Adrenal gland (tissue), 12 donors: ENCODE results near the gene PDE8A. TPM values are rescaled to one million over a fixed set of nuclear protein-coding genes. Genes with fewer than 3 reads are reported as not detected.
A peak's percentile ranks its signal among the peaks of the same experiment; 100 is the strongest.

Source experiments
- DNase-seq, 7 donors: peaks; one replicate each; pipeline ENCODE4 v3.0.0-alpha.2; 2019 to 2020
- H3K27ac ChIP-seq, 5 donors: fragments of 200-600 bp; sonication (generic) in 4 of 5; 1 replicate in 3 of 5; 2 replicates in 2 of 5; pipeline versions ENCODE4 v1.5.1 to v1.8.0; 2016 to 2020; ENCODE audit warnings: mild to moderate bottlenecking in 1 of 5
- H3K27me3 ChIP-seq: fragments of 200-600 bp; 2 replicates; pipeline ENCODE4 v1.8.0; 2021
- H3K36me3 ChIP-seq, 2 donors: fragments of 200-600 bp; replicated peaks in 1 of 2; 1 replicate in 1 of 2; 2 replicates in 1 of 2; pipeline versions ENCODE4 v1.5.1 to v1.8.0; 2018 to 2022
- H3K4me1 ChIP-seq, 2 donors: fragments of 200-600 bp; replicated peaks in 1 of 2; 1 replicate in 1 of 2; 2 replicates in 1 of 2; pipeline versions ENCODE4 v1.5.1 to v1.8.0; 2018 to 2021
- H3K4me3 ChIP-seq, 4 donors: fragments of 200-600 bp; sonication (generic) in 3 of 4; one replicate each; pipeline ENCODE4 v1.5.1; 2016 to 2018
- H3K9me3 ChIP-seq, 3 donors: fragments of 200-600 bp; sonication (generic) in 1 of 3; replicated peaks in 1 of 3; 1 replicate in 2 of 3; 2 replicates in 1 of 3; pipeline versions ENCODE4 v1.5.1 to v1.8.0; 2016 to 2021
- CTCF ChIP-seq, 6 experiments: fragments of 450-650 bp in 4 of 6; fragments of 200-600 bp in 2 of 6; sonication (generic) in 1 of 6; IDR thresholded peaks; 1 replicate in 5 of 6; 2 replicates in 1 of 6; pipeline versions ENCODE4 v1.5.1 to v1.8.0; 2016 to 2021; ENCODE audit warnings: antibody characterized with exemption in 6 of 6, mild to moderate bottlenecking in 2 of 6, moderate library complexity in 1 of 6
- POLR2A ChIP-seq, 2 donors: fragments of 450-650 bp; IDR thresholded peaks; one replicate each; pipeline ENCODE4 v1.6.1; 2017; ENCODE audit warnings: antibody characterized with exemption in 2 of 2, mild to moderate bottlenecking in 2 of 2, moderate library complexity in 1 of 2
- WGBS, 4 donors: extraction: QIAGEN DNeasy Blood & Tissue Kit in 2 of 4; methylation state at CpG; one replicate each; pipeline versions ENCODE4 v1.1.5 to v1.1.7; 2013 to 2017; 5-methylcytosine and 5-hydroxymethylcytosine counted together
- intact Hi-C, 2 donors: fragments of 100-400 bp; cut with DNase I; formaldehyde crosslinking; loops; one replicate each; pipeline versions ENCODE4 v1.14.1 to v1.15.0; 2022 to 2023
- polyA plus RNA-seq, 3 donors: library from polyadenylated mRNA; stranded (reverse); fragments of 200-250 nt in 2 of 3; fragments of 350-450 nt in 1 of 3; fragmentation: Illumina TruSeq in 1 of 3; extraction: RNeasy Lipid Tissue Mini Kit (QIAGEN cat#74804) in 1 of 3; gene quantifications; one replicate each; pipeline ENCODE4 v1.2.3, GENCODE V29; 2013 to 2014
- total RNA-seq, 9 donors: library from RNA; depleted of rRNA in 4 of 9; stranded (reverse); fragments of >200 nt in 4 of 9; fragments of 120-200 nt in 1 of 9; fragmentation: NEBNext Ultra II Directional in 1 of 9; extraction: Animal tissue kit (Norgen Biotek cat#: 25700) in 1 of 9; gene quantifications; one replicate each; pipeline versions ENCODE4 v1.1.0 to v1.2.4, GENCODE V29; 2013 to 2023
- donor health status: healthy with polysubstance abuse.
- donor health status: Bipolar disorder and iron deficiency.
- donor health status: DM: yes; HTN: yes; CAD: no.
- donor health status: DM: no; HTN: no; CAD: no.
- donor health status: DM: no; HTN: no; CAD: no.
- donor health status: DM: yes; HTN: yes; CAD: no.

Gene PDE8A
- total and polyA plus RNA-seq, 12 donors, result 47.3 to 123 (median 66.4) TPM

GRCh38 chr15:85097250-85097649 lies 115.6 kb downstream of the PDE8A start:
- TF ChIP-seq POLR2A (IDR thresholded peaks at IDR 0.05), result no peak
- TF ChIP-seq CTCF (IDR thresholded peaks at IDR 0.05), result no peak
- Histone ChIP-seq H3K4me3 (no peak overlapping the region), H3K27ac (peak overlapping the region in 1 of 5 donors; percentile 20), H3K36me3 (peaks cover 0 to 37% of the 10 kb centered on the region in 2 donors), H3K27me3 (no peaks in the 10 kb centered on the region), H3K4me1 (peaks cover 0 to 10% of the 10 kb centered on the region in 2 donors), H3K9me3 (no peaks in the 10 kb centered on the region)
- no peak for DNase-seq
- 80 to 85% (median 83%) methylated on average over 5 of the region's 5 CpGs for WGBS, 4 donors
- intact Hi-C loops, result no loop called here

- peaks cover 0 to 32% of the 10 kb centered on the region in 2 donors for H3K36me3 ChIP-seq
Observed at GRCh38 chr15:85097725-85098124, 116.1 kb downstream of the PDE8A start.

GRCh38 chr15:85099195-85099803 lies 117.6 kb downstream of the PDE8A start:
- WGBS, 4 donors, result 82 to 95% (median 93%) methylated on average over 10 of the region's 10 CpGs
- no peaks in the 10 kb centered on the region for H3K27me3 ChIP-seq
- intact Hi-C loops, result no loop called here
- H3K4me3 ChIP-seq, result no peak overlapping the region
- H3K4me1 ChIP-seq, result peaks cover 0 to 10% of the 10 kb centered on the region in 2 donors
- peaks cover 0 to 35% of the 10 kb centered on the region in 2 donors for H3K36me3 ChIP-seq
- H3K27ac ChIP-seq, result no peak overlapping the region
- TF ChIP-seq CTCF (IDR thresholded peaks at IDR 0.05) (no peak), POLR2A (IDR thresholded peaks at IDR 0.05) (no peak)
- no peak for DNase-seq
- no peaks in the 10 kb centered on the region for H3K9me3 ChIP-seq

More at GRCh38 chr15:85097725-85098124, 116.1 kb downstream of the PDE8A start:
- Histone ChIP-seq H3K4me3 (no peak overlapping the region), H3K27me3 (no peaks in the 10 kb centered on the region), H3K4me1 (peaks cover 0 to 10% of the 10 kb centered on the region in 2 donors), H3K27ac (peak overlapping the region in 1 of 5 donors; percentile 20), H3K9me3 (no peaks in the 10 kb centered on the region)
- no peak for DNase-seq
- 39 to 57% (median 56%) methylated on average over 2 of the region's 2 CpGs for WGBS, 4 donors
- TF ChIP-seq CTCF (IDR thresholded peaks at IDR 0.05) (no peak), POLR2A (IDR thresholded peaks at IDR 0.05) (no peak)
- intact Hi-C loops, result no loop called here

GRCh38 chr15:85100186-85100937 lies 118.7 kb downstream of the PDE8A start:
- Histone ChIP-seq H3K27me3 (no peaks in the 10 kb centered on the region), H3K9me3 (no peaks in the 10 kb centered on the region), H3K27ac (no peak overlapping the region), H3K4me3 (no peak overlapping the region), H3K36me3 (peaks cover 0 to 29% of the 10 kb centered on the region in 2 donors), H3K4me1 (peaks cover 0 to 10% of the 10 kb centered on the region in 2 donors)
- 82 to 94% (median 87%) methylated on average over 9 to 10 of the region's 10 CpGs for WGBS, 4 donors
- intact Hi-C loops, result no loop called here
- no peak for DNase-seq
- no peak for TF ChIP-seq CTCF (IDR thresholded peaks at IDR 0.05)
- TF ChIP-seq POLR2A (IDR thresholded peaks at IDR 0.05), result no peak
